Measurements from ENCODE around the gene PDXK. TPM values are rescaled to one million over a fixed set of nuclear protein-coding genes. Genes with fewer than 3 reads are reported as not detected.
A peak's percentile ranks its signal among the peaks of the same experiment; 100 is the strongest.

Gene PDXK
- total and polyA plus RNA-seq, 2 of the 13 experiments (the other 11 are each of a cell fraction or from before 2014, with no cell fraction given) = 114 to 184 TPM

DNA sequence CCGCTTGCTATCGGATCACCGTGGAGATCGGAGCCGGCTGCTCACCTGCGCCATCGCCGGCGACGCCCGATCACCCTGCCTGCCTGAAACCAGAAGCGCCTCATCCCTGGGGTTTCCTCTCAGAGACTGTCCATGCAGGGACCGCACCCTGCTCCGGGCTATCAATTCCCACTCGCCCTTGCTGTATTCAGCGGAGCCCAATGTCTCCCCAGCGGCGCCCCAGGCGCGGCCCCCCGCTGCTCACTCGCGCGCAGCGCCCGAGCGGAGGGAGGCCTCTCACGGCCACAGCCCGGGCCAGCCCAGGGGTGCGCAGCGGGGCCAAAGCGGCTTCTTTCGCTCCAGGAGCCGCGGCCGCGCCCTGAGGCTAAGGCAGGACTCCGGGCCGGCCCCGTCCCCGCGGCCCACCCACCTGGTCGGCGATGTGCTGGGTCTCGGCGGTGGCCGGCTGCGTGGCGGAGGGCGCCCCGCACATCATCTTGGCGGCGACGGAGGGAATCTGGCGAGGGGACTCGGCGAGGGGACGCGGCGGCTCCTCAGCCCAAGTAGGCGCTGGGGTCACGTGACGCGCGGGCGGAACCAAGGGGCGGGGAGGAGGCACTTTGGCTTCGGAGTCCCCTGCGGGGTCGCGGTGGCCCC lies 57.0 kb downstream of the PDXK start, which contains the start of gene CSTB (continued):
- TF ChIP-seq, protein P1, sequence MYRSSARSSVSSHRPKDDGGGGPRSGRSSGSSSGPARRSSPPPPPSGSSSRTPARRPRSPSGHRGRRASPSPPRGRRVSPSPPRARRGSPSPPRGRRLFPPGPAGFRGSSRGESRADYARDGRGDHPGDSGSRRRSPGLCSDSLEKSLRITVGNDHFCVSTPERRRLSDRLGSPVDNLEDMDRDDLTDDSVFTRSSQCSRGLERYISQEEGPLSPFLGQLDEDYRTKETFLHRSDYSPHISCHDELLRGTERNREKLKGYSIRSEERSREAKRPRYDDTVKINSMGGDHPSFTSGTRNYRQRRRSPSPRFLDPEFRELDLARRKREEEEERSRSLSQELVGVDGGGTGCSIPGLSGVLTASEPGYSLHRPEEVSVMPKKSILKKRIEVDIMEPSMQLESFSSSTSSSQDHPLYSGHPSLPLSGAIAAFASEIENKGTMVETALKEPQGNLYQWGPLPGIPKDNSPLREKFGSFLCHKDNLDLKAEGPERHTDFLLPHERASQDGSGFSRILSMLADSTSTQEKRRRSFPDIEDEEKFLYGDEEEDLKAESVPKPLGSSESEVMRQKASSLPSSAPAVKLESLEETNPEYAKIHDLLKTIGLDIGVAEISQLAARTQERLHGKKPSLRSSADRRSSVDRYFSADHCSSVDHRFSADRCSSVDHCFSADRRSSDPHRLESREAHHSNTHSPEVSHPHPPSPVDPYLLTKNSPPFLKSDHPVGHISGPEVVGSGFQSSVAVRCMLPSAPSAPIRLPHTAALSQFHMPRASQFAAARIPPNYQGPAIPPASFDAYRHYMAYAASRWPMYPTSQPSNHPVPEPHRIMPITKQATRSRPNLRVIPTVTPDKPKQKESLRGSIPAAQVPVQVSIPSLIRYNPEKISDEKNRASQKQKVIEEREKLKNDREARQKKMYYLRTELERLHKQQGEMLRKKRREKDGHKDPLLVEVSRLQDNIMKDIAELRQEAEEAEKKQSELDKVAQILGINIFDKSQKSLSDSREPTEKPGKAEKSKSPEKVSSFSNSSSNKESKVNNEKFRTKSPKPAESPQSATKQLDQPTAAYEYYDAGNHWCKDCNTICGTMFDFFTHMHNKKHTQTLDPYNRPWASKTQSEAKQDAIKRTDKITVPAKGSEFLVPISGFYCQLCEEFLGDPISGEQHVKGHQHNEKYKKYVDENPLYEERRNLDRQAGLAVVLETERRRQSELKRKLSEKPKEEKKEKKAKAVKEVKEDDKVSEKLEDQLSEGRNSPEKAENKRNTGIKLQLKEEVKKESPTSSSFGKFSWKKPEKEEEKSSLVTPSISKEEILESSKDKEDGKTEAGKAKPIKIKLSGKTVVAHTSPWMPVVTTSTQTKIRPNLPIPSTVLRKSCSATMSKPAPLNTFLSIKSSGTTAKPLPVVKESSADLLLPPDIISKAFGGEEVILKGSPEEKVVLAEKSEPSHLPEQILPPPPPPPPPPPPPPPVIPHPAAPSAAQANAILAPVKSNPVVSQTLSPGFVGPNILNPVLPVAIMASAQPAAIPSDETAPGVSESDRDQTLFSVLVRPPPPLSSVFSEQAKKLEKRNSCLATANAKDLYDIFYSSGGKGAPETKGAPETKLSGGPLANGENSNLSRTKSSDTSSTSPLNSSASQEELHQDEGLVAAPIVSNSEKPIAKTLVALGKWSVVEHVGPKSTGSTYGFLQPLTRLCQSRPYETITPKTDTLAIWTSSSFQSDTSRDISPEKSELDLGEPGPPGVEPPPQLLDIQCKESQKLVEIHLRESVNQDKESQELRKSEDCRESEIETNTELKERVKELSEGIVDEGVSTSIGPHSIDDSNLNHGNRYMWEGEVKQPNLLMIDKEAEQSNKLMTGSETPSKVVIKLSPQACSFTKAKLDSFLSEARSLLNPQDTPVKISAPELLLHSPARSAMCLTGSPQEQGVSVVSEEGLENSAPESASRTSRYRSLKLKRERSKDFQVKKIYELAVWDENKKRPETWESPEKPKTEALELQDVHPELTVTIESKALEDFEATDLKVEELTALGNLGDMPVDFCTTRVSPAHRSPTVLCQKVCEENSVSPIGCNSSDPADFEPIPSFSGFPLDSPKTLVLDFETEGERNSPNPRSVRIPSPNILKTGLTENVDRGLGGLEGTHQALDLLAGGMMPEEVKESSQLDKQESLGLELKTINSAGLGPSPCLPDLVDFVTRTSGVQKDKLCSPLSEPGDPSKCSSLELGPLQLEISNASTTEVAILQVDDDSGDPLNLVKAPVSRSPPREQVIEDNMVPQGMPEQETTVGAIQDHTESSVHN (CRISPR knock-in tag; IDR thresholded peaks at IDR 0.05) = no peak
- 0 out of 2 replicates have a peak, but pooled peaks have one; percentile 30 for TF ChIP-seq ZNF33B (CRISPR knock-in tag; IDR thresholded peaks at IDR 0.05)
- peak; percentile 71 for TF ChIP-seq SAP130 (CRISPR knock-in tag; IDR thresholded peaks at IDR 0.05; ENCODE audit: low read depth)
- TF ChIP-seq ARNT (IDR thresholded peaks at IDR 0.05) = no peak
- TF ChIP-seq ZNF672 (CRISPR knock-in tag; IDR thresholded peaks at IDR 0.05) = no peak
- TF ChIP-seq, protein P2, sequence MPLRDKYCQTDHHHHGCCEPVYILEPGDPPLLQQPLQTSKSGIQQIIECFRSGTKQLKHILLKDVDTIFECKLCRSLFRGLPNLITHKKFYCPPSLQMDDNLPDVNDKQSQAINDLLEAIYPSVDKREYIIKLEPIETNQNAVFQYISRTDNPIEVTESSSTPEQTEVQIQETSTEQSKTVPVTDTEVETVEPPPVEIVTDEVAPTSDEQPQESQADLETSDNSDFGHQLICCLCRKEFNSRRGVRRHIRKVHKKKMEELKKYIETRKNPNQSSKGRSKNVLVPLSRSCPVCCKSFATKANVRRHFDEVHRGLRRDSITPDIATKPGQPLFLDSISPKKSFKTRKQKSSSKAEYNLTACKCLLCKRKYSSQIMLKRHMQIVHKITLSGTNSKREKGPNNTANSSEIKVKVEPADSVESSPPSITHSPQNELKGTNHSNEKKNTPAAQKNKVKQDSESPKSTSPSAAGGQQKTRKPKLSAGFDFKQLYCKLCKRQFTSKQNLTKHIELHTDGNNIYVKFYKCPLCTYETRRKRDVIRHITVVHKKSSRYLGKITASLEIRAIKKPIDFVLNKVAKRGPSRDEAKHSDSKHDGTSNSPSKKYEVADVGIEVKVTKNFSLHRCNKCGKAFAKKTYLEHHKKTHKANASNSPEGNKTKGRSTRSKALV (CRISPR knock-in tag; IDR thresholded peaks at IDR 0.05) = peak; percentile 54; the same call in 1 of the 2 replicates
- peak; percentile 71; the same call in 1 of the 2 replicates for TF ChIP-seq ZNF761 (CRISPR knock-in tag; conservative IDR thresholded peaks at IDR 0.05)
- peak; percentile 87 for TF ChIP-seq ZFX (CRISPR knock-in tag; IDR thresholded peaks at IDR 0.05; ENCODE audit: low read depth)
- TF ChIP-seq, protein P3, sequence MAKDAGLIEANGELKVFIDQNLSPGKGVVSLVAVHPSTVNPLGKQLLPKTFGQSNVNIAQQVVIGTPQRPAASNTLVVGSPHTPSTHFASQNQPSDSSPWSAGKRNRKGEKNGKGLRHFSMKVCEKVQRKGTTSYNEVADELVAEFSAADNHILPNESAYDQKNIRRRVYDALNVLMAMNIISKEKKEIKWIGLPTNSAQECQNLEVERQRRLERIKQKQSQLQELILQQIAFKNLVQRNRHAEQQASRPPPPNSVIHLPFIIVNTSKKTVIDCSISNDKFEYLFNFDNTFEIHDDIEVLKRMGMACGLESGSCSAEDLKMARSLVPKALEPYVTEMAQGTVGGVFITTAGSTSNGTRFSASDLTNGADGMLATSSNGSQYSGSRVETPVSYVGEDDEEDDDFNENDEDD (CRISPR knock-in tag; IDR thresholded peaks at IDR 0.05; ENCODE audit: borderline replicate concordance) = peak; percentile 7; the same call in 1 of the 2 replicates
- TF ChIP-seq MEIS2 (CRISPR knock-in tag; IDR thresholded peaks at IDR 0.05) = no peak
- TF ChIP-seq, protein P4, sequence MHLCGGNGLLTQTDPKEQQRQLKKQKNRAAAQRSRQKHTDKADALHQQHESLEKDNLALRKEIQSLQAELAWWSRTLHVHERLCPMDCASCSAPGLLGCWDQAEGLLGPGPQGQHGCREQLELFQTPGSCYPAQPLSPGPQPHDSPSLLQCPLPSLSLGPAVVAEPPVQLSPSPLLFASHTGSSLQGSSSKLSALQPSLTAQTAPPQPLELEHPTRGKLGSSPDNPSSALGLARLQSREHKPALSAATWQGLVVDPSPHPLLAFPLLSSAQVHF (CRISPR knock-in tag; IDR thresholded peaks at IDR 0.05) = peak; percentile 27
- TF ChIP-seq, protein P5, sequence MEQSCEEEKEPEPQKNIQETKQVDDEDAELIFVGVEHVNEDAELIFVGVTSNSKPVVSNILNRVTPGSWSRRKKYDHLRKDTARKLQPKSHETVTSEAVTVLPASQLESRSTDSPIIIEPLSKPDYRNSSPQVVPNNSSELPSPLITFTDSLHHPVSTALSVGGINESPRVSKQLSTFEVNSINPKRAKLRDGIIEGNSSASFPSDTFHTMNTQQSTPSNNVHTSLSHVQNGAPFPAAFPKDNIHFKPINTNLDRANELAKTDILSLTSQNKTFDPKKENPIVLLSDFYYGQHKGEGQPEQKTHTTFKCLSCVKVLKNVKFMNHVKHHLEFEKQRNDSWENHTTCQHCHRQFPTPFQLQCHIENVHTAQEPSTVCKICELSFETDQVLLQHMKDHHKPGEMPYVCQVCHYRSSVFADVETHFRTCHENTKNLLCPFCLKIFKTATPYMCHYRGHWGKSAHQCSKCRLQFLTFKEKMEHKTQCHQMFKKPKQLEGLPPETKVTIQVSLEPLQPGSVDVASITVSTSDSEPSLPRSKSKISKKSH (CRISPR knock-in tag; IDR thresholded peaks at IDR 0.05; ENCODE audit: borderline replicate concordance) = no peak
- no peak for TF ChIP-seq ZNF782 (CRISPR knock-in tag; IDR thresholded peaks at IDR 0.05; ENCODE audit: borderline replicate concordance)
- TF ChIP-seq ZC3H4 (CRISPR knock-in tag; IDR thresholded peaks at IDR 0.05; ENCODE audit: borderline replicate concordance) = peak; percentile 64; the same call in 1 of the 2 replicates
- TF ChIP-seq ZNF329 (CRISPR knock-in tag; IDR thresholded peaks at IDR 0.05; ENCODE audit: low read depth) = no peak

All from HepG2 (cell line).